Endothelial cell of umbilical vein (primary cell): Measurements from ENCODE around the gene NPM1. TPM values are rescaled to one million over a fixed set of nuclear protein-coding genes. Genes with fewer than 3 reads are reported as not detected.

Source experiments
- BruUV-seq: library from RNA; stranded (reverse); fragments of 400-500 nt; replicated peaks from 2 replicates; lab custom pipeline; 2021; lab: Mats Ljungman, UMichigan
- CTCF ChIA-PET: fragments of 300-600, 350-600 bp; sonication (Branson Sonifier 250); formaldehyde crosslinking; loops from one replicate; lab custom pipeline; 2021; ENCODE audit warnings: antibody characterized with exemption, inconsistent platforms; lab: Charles Lee
- POLR2A ChIA-PET: fragments of 300-600, 350-600 bp; sonication (Branson Sonifier 250); formaldehyde crosslinking; loops from one replicate; lab custom pipeline; 2021; ENCODE audit warnings: antibody characterized with exemption, inconsistent platforms; lab: Charles Lee
- DNase-seq: peaks from one replicate; pipeline ENCODE4 v3.0.0-alpha.2; 2011; ENCODE audit warnings: low read depth, low spot score
- FAIRE-seq: peaks from 2 replicates; lab custom pipeline; 2011; peaks lifted over from hg19 to GRCh38; lab: Jason Lieb, UNC
- H2AFZ ChIP-seq: 2 replicates; pipeline ENCODE4 v1.6.0; 2012; ENCODE audit warnings: low read depth, low read length, control low read depth, inconsistent platforms
- H3K27ac ChIP-seq: 2 replicates; pipeline ENCODE4 v1.5.1; 2011; ENCODE audit warnings: low read depth, mild to moderate bottlenecking, control low read depth, low read length, moderate library complexity; ENCODE audit not compliant: insufficient read depth
- H3K27me3 ChIP-seq, 2 experiments: 2 replicates each; pipeline versions ENCODE4 v1.6.0 to v1.6.1; 2011; ENCODE audit warnings: low read length in 2 of 2, mixed read lengths in 1 of 2; ENCODE audit not compliant: control insufficient read depth in 2 of 2, insufficient read depth in 2 of 2
- H3K36me3 ChIP-seq, 2 experiments: 2 replicates in 1 of 2; 3 replicates in 1 of 2; pipeline ENCODE4 v1.5.1; 2011; ENCODE audit warnings: low read length in 2 of 2, mild to moderate bottlenecking in 1 of 2, moderate library complexity in 1 of 2; ENCODE audit not compliant: control insufficient read depth in 2 of 2, insufficient read depth in 2 of 2; ENCODE audit errors: extremely low read depth in 1 of 2
- H3K4me1 ChIP-seq: 3 replicates; pipeline ENCODE4 v1.5.1; 2011; ENCODE audit warnings: mild to moderate bottlenecking, low read length; ENCODE audit not compliant: control insufficient read depth, insufficient read depth; ENCODE audit errors: extremely low read depth
- H3K4me2 ChIP-seq: 2 replicates; pipeline ENCODE4 v1.6.1; 2011; ENCODE audit warnings: low read length, control low read depth, mixed read lengths; ENCODE audit not compliant: insufficient read depth
- H3K4me3 ChIP-seq, 3 experiments: fragments of 200-600 bp in 1 of 3; sonication (generic), shearing (Covaris generic) in 1 of 3; replicated peaks in 1 of 3; 2 replicates each; pipeline ENCODE4 v1.5.1; 2011 to 2016; ENCODE audit warnings: control low read depth in 3 of 3, low read length in 3 of 3, mild to moderate bottlenecking in 2 of 3, inconsistent platforms in 1 of 3, low read depth in 1 of 3, moderate library complexity in 1 of 3; ENCODE audit not compliant: insufficient read depth in 1 of 3
- H3K79me2 ChIP-seq: 2 replicates; pipeline ENCODE4 v1.6.0; 2012; ENCODE audit warnings: low read length, inconsistent platforms; ENCODE audit not compliant: control insufficient read depth, insufficient read depth
- H3K9ac ChIP-seq: replicated peaks from 2 replicates; pipeline ENCODE3; 2011; ENCODE audit warnings: low read length, control low read depth; ENCODE audit not compliant: insufficient read depth; ENCODE audit errors: extremely low read depth
- H3K9me1 ChIP-seq: replicated peaks from 3 replicates; pipeline ENCODE4 v1.6.0; 2011; ENCODE audit warnings: mild to moderate bottlenecking, low read length; ENCODE audit not compliant: control insufficient read depth, insufficient read depth; ENCODE audit errors: extremely low read depth
- H3K9me3 ChIP-seq: replicated peaks from 2 replicates; pipeline ENCODE4 v1.5.1; 2012; ENCODE audit warnings: low read length, inconsistent platforms; ENCODE audit not compliant: control insufficient read depth, insufficient read depth
- H4K20me1 ChIP-seq: replicated peaks from 2 replicates; pipeline ENCODE3; 2011; ENCODE audit warnings: mild to moderate bottlenecking, low read length; ENCODE audit not compliant: control insufficient read depth, insufficient read depth; ENCODE audit errors: extremely low read depth
- EZH2 ChIP-seq: IDR thresholded peaks from 2 replicates; pipeline ENCODE4 v1.6.1; 2012; ENCODE audit warnings: borderline replicate concordance, low read depth, mild to moderate bottlenecking, moderate library complexity, low read length, inconsistent platforms; ENCODE audit not compliant: severe bottlenecking
- FOS ChIP-seq: IDR thresholded peaks from 2 replicates; pipeline ENCODE4 v1.6.1; 2011; ENCODE audit warnings: mild to moderate bottlenecking, low read length, moderate library complexity, borderline replicate concordance; ENCODE audit not compliant: insufficient read depth
- GATA2 ChIP-seq: IDR thresholded peaks from 2 replicates; pipeline ENCODE4 v1.7.0; 2011; ENCODE audit warnings: low read depth, mild to moderate bottlenecking, moderate library complexity, mixed read lengths, low read length; ENCODE audit not compliant: insufficient read length, insufficient read depth
- JUN ChIP-seq: IDR thresholded peaks from 2 replicates; pipeline ENCODE4 v1.6.1; 2011; ENCODE audit warnings: borderline replicate concordance, low read depth; ENCODE audit not compliant: insufficient read length, insufficient read depth
- MYC ChIP-seq: IDR thresholded peaks from one replicate; pipeline ENCODE4 v1.6.1; 2011; ENCODE audit warnings: mild to moderate bottlenecking, low read depth, low read length
- POLR2A ChIP-seq: IDR thresholded peaks from 2 replicates; pipeline ENCODE4 v1.6.1; 2012; ENCODE audit warnings: low read depth, mild to moderate bottlenecking, control low read depth, low read length
- POLR2AphosphoS5 ChIP-seq: IDR thresholded peaks from 2 replicates; pipeline ENCODE4 v1.6.1; 2012; ENCODE audit warnings: low read depth, mild to moderate bottlenecking, control low read depth, low read length, moderate library complexity; ENCODE audit not compliant: insufficient read depth
- dilution Hi-C: fragments of 300-500 bp; cut with MboI; formaldehyde crosslinking; loops from one replicate; pipeline ENCODE4 v1.15.0; 2019; ENCODE audit warnings: low sequenced_read_pairs; ENCODE audit not compliant: extremely low pct_ligation_motif_present
- intact Hi-C: fragments of 100-400 bp; cut with micrococcal nuclease; formaldehyde crosslinking; loops from one replicate; pipeline ENCODE4 v1.10.0; 2022
- polyA plus RNA-seq, 4 experiments: library from polyadenylated mRNA; depleted of rRNA in 3 of 4; stranded (reverse) in 3 of 4; unstranded in 1 of 4; fragments of >200 nt; gene quantifications; 2 replicates each; pipeline versions ENCODE4 v1.2.1 to v1.2.3, GENCODE V29; 2011 to 2012; ENCODE audit warnings: missing spikeins in 1 of 4
- total RNA-seq: library from RNA; stranded (reverse); gene quantifications from 2 replicates; pipeline ENCODE4 v1.2.3, GENCODE V29; 2021
- TF ChIP-seq, protein P1 (sequence below): IDR thresholded peaks from 2 replicates; pipeline ENCODE4 v1.6.1; 2011; ENCODE audit not compliant: insufficient read depth, insufficient read length
- TF ChIP-seq, protein P2 (sequence below), 2 donors: IDR thresholded peaks; 1 replicate in 1 of 2; 2 replicates in 1 of 2; pipeline ENCODE4 v1.5.1; 2011; ENCODE audit warnings: low read length in 2 of 2, mild to moderate bottlenecking in 2 of 2, moderate library complexity in 2 of 2, control low read depth in 1 of 2, inconsistent platforms in 1 of 2, low read depth in 1 of 2; ENCODE audit not compliant: insufficient read depth in 1 of 2; ENCODE audit errors: extremely low read depth in 1 of 2

The NPM1 gene
- total and polyA plus RNA-seq, 2 donors (not counting 3 experiments of a cell fraction or from before 2014, with no cell fraction given) = 618 to 1,695 TPM

DNA sequence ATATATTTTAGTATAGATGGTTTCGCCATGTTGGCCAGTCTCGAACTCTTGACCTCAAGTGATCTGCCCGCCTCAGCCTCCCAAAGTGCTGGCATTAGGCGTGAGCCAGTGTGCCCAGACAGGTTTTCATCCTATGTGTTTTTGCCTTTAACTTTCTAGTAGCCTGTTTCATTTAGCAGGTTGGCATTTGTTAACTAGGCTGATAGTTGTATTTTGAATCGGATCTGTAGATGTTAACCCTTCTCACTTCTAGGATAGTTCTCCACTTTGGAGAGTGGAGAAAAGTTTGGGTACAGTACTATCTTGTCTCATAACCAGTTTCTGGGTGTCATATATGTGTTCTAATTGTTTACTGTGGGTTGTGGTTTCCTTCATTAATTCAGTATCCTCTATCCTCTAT is 24.5 kb downstream of the NPM1 start:
- Histone ChIP-seq H3K4me1 (peaks cover 7% of the 10 kb centered on the region), H2AFZ (no peak overlapping the region), H3K27ac (no peak overlapping the region), H3K79me2 (peaks cover 36% of the 10 kb centered on the region), H4K20me1 (peaks cover 6% of the 10 kb centered on the region), H3K4me3 (no peak overlapping the region), H3K36me3 (peaks cover 20 to 48% of the 10 kb centered on the region in 2 experiments), H3K27me3 (no peaks in the 10 kb centered on the region), H3K9ac (no peak overlapping the region), H3K9me3 (no peaks in the 10 kb centered on the region), H3K9me1 (no peaks in the 10 kb centered on the region), H3K4me2 (no peak overlapping the region)
- CTCF ChIA-PET = no interaction called here
- no peak for FAIRE-seq
- POLR2A ChIA-PET = no interaction called here
- intact Hi-C loops (no loop called here), dilution Hi-C loops (no loop called here)
- BruUV-seq = no TSS peak
- no peak for TF ChIP-seq GATA2
- no peak for TF ChIP-seq POLR2AphosphoS5
- TF ChIP-seq, protein P1, sequence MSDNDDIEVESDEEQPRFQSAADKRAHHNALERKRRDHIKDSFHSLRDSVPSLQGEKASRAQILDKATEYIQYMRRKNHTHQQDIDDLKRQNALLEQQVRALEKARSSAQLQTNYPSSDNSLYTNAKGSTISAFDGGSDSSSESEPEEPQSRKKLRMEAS = no peak
- no peak for TF ChIP-seq JUN
- TF ChIP-seq MYC = no peak
- TF ChIP-seq, protein P2, sequence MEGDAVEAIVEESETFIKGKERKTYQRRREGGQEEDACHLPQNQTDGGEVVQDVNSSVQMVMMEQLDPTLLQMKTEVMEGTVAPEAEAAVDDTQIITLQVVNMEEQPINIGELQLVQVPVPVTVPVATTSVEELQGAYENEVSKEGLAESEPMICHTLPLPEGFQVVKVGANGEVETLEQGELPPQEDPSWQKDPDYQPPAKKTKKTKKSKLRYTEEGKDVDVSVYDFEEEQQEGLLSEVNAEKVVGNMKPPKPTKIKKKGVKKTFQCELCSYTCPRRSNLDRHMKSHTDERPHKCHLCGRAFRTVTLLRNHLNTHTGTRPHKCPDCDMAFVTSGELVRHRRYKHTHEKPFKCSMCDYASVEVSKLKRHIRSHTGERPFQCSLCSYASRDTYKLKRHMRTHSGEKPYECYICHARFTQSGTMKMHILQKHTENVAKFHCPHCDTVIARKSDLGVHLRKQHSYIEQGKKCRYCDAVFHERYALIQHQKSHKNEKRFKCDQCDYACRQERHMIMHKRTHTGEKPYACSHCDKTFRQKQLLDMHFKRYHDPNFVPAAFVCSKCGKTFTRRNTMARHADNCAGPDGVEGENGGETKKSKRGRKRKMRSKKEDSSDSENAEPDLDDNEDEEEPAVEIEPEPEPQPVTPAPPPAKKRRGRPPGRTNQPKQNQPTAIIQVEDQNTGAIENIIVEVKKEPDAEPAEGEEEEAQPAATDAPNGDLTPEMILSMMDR (IDR thresholded peaks at IDR 0.05; ENCODE audit: extremely low read depth in 1 of 2, insufficient read depth in 1 of 2, low read depth in 1 of 2, low read length in 2 of 2) = no peak
- TF ChIP-seq EZH2 = no peak
- TF ChIP-seq POLR2A = no peak
- no peak for TF ChIP-seq FOS
- no peak for DNase-seq
